ENCODE measurements around the gene SPATA9. TPM values are rescaled to one million over a fixed set of nuclear protein-coding genes. Genes with fewer than 3 reads are reported as not detected.
"Not testable (repeated sequence)": the region's sequence is repeated elsewhere in the genome, so short reads cannot be mapped to it uniquely, and the experiment has no call there.

SPATA9 gene
- total RNA-seq, 1 experiment from 2014 or later: not detected

DNA sequence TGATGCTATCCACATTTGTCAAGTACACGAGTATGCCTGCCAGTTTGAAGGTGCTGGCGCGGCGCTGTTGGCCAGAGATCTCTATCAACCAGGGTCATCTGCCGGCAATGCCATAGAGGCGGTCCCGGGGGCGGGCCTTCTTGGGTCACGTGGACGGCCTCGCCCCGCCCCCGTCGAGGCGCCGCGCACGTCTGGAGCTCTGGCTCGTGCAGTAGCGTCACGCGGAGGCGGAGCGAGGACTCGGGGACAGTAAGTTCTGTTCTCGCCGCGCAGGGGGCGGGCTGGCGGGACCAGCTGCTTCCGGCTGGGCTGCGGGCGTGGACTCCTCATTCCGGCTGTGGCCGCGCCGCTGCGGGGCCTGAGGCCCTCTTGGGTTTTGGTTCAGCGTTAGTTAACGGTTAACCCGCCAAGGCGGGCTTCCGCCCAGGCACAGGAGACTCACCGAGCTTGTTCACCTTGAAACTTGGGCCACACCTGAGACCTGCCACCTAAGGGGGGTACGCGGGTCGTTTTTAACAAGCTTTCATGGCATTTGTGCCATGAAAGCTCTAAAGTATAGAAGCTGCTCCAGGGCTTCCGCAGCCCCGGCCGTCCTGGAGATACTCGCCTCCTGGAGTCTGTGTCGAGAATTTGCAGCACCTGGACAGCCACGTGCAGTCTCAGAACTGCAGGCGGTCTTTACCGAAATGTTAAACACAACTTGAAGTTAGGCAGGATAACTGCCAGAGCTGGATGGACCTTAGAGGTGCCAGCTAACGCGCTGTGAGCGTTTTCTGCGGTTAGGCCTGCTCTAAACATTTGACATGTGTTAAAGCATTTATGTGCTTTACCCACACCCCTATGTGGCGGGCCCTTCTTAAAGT, 36.0 kb downstream of the SPATA9 start, which contains the start of gene RFESD:
RFESD (plus strand) TSS at position 209 of the 863 bp plus-strand sequence. CDS start 5,495 bp downstream, outside the sequence.
- H3K36me3 Mint-ChIP-seq (ENCODE audit: insufficient read depth in 1 of 3, low read depth in 3 of 3): no peaks in the 10 kb centered on the region
- DNase-seq: peak; percentile 99
- H2AK5ac ChIP-seq (ENCODE audit: insufficient read length, low read length): no peak within 1 kb of the TSS
- no peak within 1 kb of the TSS for H2BK12ac ChIP-seq (ENCODE audit: insufficient read length, low read depth, low read length)
- WGBS (ENCODE audit: extremely low coverage, insufficient read length, low lambda C conversion rate): no CpG with 5 or more reads among the region's 60 CpGs
- no peak within 1 kb of the TSS for H2BK5ac ChIP-seq (ENCODE audit: insufficient read length, low read length)
- H4K5ac ChIP-seq (ENCODE audit: insufficient read length, low read depth, low read length): no peak within 1 kb of the TSS
- H4K20me1 ChIP-seq (ENCODE audit: control insufficient read depth, insufficient read depth, insufficient read length): no peaks in the 10 kb centered on the region
- H3K4ac ChIP-seq (ENCODE audit: low read depth, low read length): no peak within 1 kb of the TSS
- TF ChIP-seq, protein P1, sequence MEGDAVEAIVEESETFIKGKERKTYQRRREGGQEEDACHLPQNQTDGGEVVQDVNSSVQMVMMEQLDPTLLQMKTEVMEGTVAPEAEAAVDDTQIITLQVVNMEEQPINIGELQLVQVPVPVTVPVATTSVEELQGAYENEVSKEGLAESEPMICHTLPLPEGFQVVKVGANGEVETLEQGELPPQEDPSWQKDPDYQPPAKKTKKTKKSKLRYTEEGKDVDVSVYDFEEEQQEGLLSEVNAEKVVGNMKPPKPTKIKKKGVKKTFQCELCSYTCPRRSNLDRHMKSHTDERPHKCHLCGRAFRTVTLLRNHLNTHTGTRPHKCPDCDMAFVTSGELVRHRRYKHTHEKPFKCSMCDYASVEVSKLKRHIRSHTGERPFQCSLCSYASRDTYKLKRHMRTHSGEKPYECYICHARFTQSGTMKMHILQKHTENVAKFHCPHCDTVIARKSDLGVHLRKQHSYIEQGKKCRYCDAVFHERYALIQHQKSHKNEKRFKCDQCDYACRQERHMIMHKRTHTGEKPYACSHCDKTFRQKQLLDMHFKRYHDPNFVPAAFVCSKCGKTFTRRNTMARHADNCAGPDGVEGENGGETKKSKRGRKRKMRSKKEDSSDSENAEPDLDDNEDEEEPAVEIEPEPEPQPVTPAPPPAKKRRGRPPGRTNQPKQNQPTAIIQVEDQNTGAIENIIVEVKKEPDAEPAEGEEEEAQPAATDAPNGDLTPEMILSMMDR (conservative IDR thresholded peaks at IDR 0.05): peak; percentile 31; the same call in 2 of the 3 replicates
- H3K27ac ChIP-seq (ENCODE audit: insufficient read length, low read depth, low read length): no peak within 1 kb of the TSS
- no peak within 1 kb of the TSS for H3K14ac ChIP-seq (ENCODE audit: insufficient read depth, low read length)
- H3K27ac Mint-ChIP-seq: peak within 1 kb of the TSS in 2 of 3 experiments; percentile 81 to 91; a peak in 3 of 7 replicates
- no peaks in the 10 kb centered on the region for H3K79me1 ChIP-seq (ENCODE audit: insufficient read depth, low read depth, low read length, poor library complexity, severe bottlenecking)
- no peaks in the 10 kb centered on the region; a peak in 1 of 5 replicates for H3K9me3 Mint-ChIP-seq
- H3K79me2 ChIP-seq (ENCODE audit: insufficient read depth, low read length): no peaks in the 10 kb centered on the region
- no peaks in the 10 kb centered on the region for H3K9me3 ChIP-seq (ENCODE audit: control insufficient read depth, low read depth, low read length)
- H3T11ph ChIP-seq (ENCODE audit: low read length): no peak within 1 kb of the TSS
- no peak within 1 kb of the TSS for H4K91ac ChIP-seq (ENCODE audit: insufficient read length, low read depth, low read length)
- H3K4me2 ChIP-seq (ENCODE audit: insufficient read depth, insufficient read length, low read length): peak within 1 kb of the TSS; percentile 54
- no peaks in the 10 kb centered on the region; the same call in 1 of the 2 replicates for H3K4me1 ChIP-seq (ENCODE audit: insufficient read depth, low read length)
- no peak within 1 kb of the TSS for H4K8ac ChIP-seq (replicated peaks; ENCODE audit: insufficient read length, low read depth, low read length)
- H2AFZ ChIP-seq (ENCODE audit: low read length): no peak within 1 kb of the TSS
- no peak within 1 kb of the TSS for H2BK20ac ChIP-seq (ENCODE audit: low read depth, low read length, poor library complexity, severe bottlenecking)
- H3K23ac ChIP-seq (ENCODE audit: insufficient read length, low read depth, low read length): no peak within 1 kb of the TSS
- no peak within 1 kb of the TSS for H3K18ac ChIP-seq (ENCODE audit: insufficient read length, low read depth, low read length)
- H3K4me3 Mint-ChIP-seq: peak within 1 kb of the TSS; percentile 71 to 79
- H2BK120ac ChIP-seq (ENCODE audit: low read depth, low read length, poor library complexity, severe bottlenecking): no peak within 1 kb of the TSS
- H2BK15ac ChIP-seq (ENCODE audit: low read depth, low read length): no peak within 1 kb of the TSS
- H3K9ac ChIP-seq (ENCODE audit: extremely low read depth, insufficient read length, low read length): peak within 1 kb of the TSS; percentile 12
- peaks cover 0 to 4% of the 10 kb centered on the region in 2 experiments; a peak in 1 of 4 replicates for H3K4me1 Mint-ChIP-seq
- H3K27me3 Mint-ChIP-seq (ENCODE audit: low read depth): no peaks in the 10 kb centered on the region; the same call in 1 of the 2 replicates
- no peak within 1 kb of the TSS for H3K56ac ChIP-seq (ENCODE audit: insufficient read length, low read depth, low read length)
- H3K27me3 ChIP-seq (ENCODE audit: insufficient read depth, low read length): no peaks in the 10 kb centered on the region
- H3K23me2 ChIP-seq (ENCODE audit: insufficient read length, low read depth, low read length, poor library complexity, severe bottlenecking): peaks cover 4% of the 10 kb centered on the region

DNA sequence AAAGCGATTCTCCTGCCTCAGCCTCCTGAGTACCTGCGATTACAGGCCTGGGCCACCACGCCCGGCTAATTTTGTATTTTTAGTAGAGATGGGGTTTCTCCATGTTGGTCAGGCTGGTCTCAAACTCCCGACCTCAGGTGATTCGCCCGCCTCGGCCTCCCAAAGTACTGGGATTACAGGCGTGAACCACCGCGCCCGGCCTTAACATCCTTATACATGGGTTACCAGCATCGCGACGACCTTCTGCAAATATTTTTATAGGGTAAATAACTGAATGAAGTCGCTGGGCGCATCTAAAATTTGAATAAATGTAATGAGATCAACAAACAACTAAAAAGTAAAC, 36.6 kb downstream of the SPATA9 start:
- H3K4me2 ChIP-seq (ENCODE audit: insufficient read depth, insufficient read length, low read length); H3K4me1 Mint-ChIP-seq; H3K9me3 ChIP-seq (ENCODE audit: control insufficient read depth, low read depth, low read length); H3T11ph ChIP-seq (ENCODE audit: low read length); H3K18ac ChIP-seq (ENCODE audit: insufficient read length, low read depth, low read length); H3K4ac ChIP-seq (ENCODE audit: low read depth, low read length); H2AFZ ChIP-seq (ENCODE audit: low read length); H3K36me3 Mint-ChIP-seq (ENCODE audit: insufficient read depth in 1 of 3, low read depth in 3 of 3); H3K9me3 Mint-ChIP-seq; H2BK12ac ChIP-seq (ENCODE audit: insufficient read length, low read depth, low read length); H3K79me2 ChIP-seq (ENCODE audit: insufficient read depth, low read length); H4K8ac ChIP-seq (replicated peaks; ENCODE audit: insufficient read length, low read depth, low read length); H3K27ac ChIP-seq (ENCODE audit: insufficient read length, low read depth, low read length); H4K20me1 ChIP-seq (ENCODE audit: control insufficient read depth, insufficient read depth, insufficient read length); H3K27me3 ChIP-seq (ENCODE audit: insufficient read depth, low read length); H4K5ac ChIP-seq (ENCODE audit: insufficient read length, low read depth, low read length); H2BK120ac ChIP-seq (ENCODE audit: low read depth, low read length, poor library complexity, severe bottlenecking); H2BK20ac ChIP-seq (ENCODE audit: low read depth, low read length, poor library complexity, severe bottlenecking); H3K23ac ChIP-seq (ENCODE audit: insufficient read length, low read depth, low read length); H3K23me2 ChIP-seq (ENCODE audit: insufficient read length, low read depth, low read length, poor library complexity, severe bottlenecking); H3K14ac ChIP-seq (ENCODE audit: insufficient read depth, low read length); H3K9ac ChIP-seq (ENCODE audit: extremely low read depth, insufficient read length, low read length); H3K56ac ChIP-seq (ENCODE audit: insufficient read length, low read depth, low read length); H2BK5ac ChIP-seq (ENCODE audit: insufficient read length, low read length); H4K91ac ChIP-seq (ENCODE audit: insufficient read length, low read depth, low read length); H3K27me3 Mint-ChIP-seq (ENCODE audit: low read depth); H3K4me1 ChIP-seq (ENCODE audit: insufficient read depth, low read length); H2AK5ac ChIP-seq (ENCODE audit: insufficient read length, low read length); DNase-seq; H2BK15ac ChIP-seq (ENCODE audit: low read depth, low read length); H3K79me1 ChIP-seq (ENCODE audit: insufficient read depth, low read depth, low read length, poor library complexity, severe bottlenecking): not testable (repeated sequence)
- peak overlapping the region in 1 of 3 experiments; percentile 12; a peak in 1 of 7 replicates for H3K27ac Mint-ChIP-seq
- peak overlapping the region; percentile 71 to 79; a peak in 2 of 5 replicates for H3K4me3 Mint-ChIP-seq
- WGBS (ENCODE audit: extremely low coverage, insufficient read length, low lambda C conversion rate): no CpG with 5 or more reads among the region's 17 CpGs

Data from H9 (cell line).